HG02938 (cell line): ENCODE data around the gene SEPTIN12.
"Not testable (repeated sequence)": the region's sequence is repeated elsewhere in the genome, so short reads cannot be mapped to it uniquely, and the experiment has no call there.

Experiments
- ATAC-seq: cut with Tn5 transposase; IDR thresholded peaks from one replicate; pipeline ENCODE4 v1.9.1; 2021; ENCODE audit warnings: mild to moderate bottlenecking, moderate library complexity; ENCODE audit not compliant: unreplicated experiment

SEPTIN12 gene

GRCh38 chr16:4785758-4786433, 2.2 kb downstream of the SEPTIN12 start:
- ATAC-seq: no peak

- not testable (repeated sequence) for ATAC-seq
These were observed 3.6 kb downstream of the SEPTIN12 start for GRCh38 chr16:4784444-4784987.

- ATAC-seq: no peak
These were observed 4.2 kb downstream of the SEPTIN12 start for GRCh38 chr16:4783951-4784336.

- ATAC-seq: no peak
These were observed 4.7 kb downstream of the SEPTIN12 start for GRCh38 chr16:4783251-4783950.

- no peak for ATAC-seq
These were observed 7.9 kb downstream of the SEPTIN12 start for GRCh38 chr16:4780235-4780634.

GRCh38 chr16:4778050-4778392, 10.1 kb downstream of the SEPTIN12 start:
- ATAC-seq: no peak

GRCh38 chr16:4777339-4778049, 10.7 kb downstream of the SEPTIN12 start:
- ATAC-seq: no peak

GRCh38 chr16:4776141-4776705, 11.9 kb downstream of the SEPTIN12 start:
- ATAC-seq: no peak

GRCh38 chr16:4775005-4775404, 13.1 kb downstream of the SEPTIN12 start:
- ATAC-seq: no peak

- ATAC-seq: no peak
These were observed 15.8 kb downstream of the SEPTIN12 start for GRCh38 chr16:4772351-4772750.

- ATAC-seq: no peak
These were observed 16.5 kb downstream of the SEPTIN12 start for GRCh38 chr16:4771646-4772045.

- ATAC-seq: no peak
These were observed 18.9 kb downstream of the SEPTIN12 start for GRCh38 chr16:4769306-4769638.

GRCh38 chr16:4768549-4769305, 19.4 kb downstream of the SEPTIN12 start:
- peak; percentile 45 for ATAC-seq

GRCh38 chr16:4767872-4768548, 20.1 kb downstream of the SEPTIN12 start:
- no peak for ATAC-seq

GRCh38 chr16:4766875-4767628, 21.1 kb downstream of the SEPTIN12 start, which contains the start of gene ZNF500:
Gene ZNF500 (minus strand): TSS chr16:4767162. CDS start chr16:4765978, 1,184 bp downstream.
- peak; percentile 76 for ATAC-seq

- no peak for ATAC-seq
These were observed 22.4 kb downstream of the SEPTIN12 start for GRCh38 chr16:4765511-4766474.

- no peak for ATAC-seq
These were observed 24.4 kb downstream of the SEPTIN12 start for GRCh38 chr16:4763791-4764190.

GRCh38 chr16:4762205-4762604, 25.9 kb downstream of the SEPTIN12 start:
- no peak for ATAC-seq
